GM19035 (cell line): ENCODE measurements around the gene TBC1D22A.

Experiments used
- ATAC-seq: cut with Tn5 transposase; IDR thresholded peaks from one replicate; pipeline ENCODE4 v1.9.1; 2021; ENCODE audit not compliant: unreplicated experiment

TBC1D22A gene

GRCh38 chr22:46922037-46922436, 159.6 kb downstream of the TBC1D22A start:
- ATAC-seq = no peak

GRCh38 chr22:46923394-46923793, 160.9 kb downstream of the TBC1D22A start:
- ATAC-seq = no peak

- no peak for ATAC-seq
These were observed 163.4 kb downstream of the TBC1D22A start for GRCh38 chr22:46925818-46926217.

- no peak for ATAC-seq
These were observed 166.7 kb downstream of the TBC1D22A start for GRCh38 chr22:46929046-46929709.

GRCh38 chr22:46929710-46930204, 167.3 kb downstream of the TBC1D22A start:
- ATAC-seq = no peak

GRCh38 chr22:46931414-46931813, 169.0 kb downstream of the TBC1D22A start:
- no peak for ATAC-seq

GRCh38 chr22:46931881-46932280, 169.4 kb downstream of the TBC1D22A start:
- no peak for ATAC-seq

- no peak for ATAC-seq
These were observed 170.8 kb downstream of the TBC1D22A start for GRCh38 chr22:46933040-46933930.

- no peak for ATAC-seq
These were observed 171.8 kb downstream of the TBC1D22A start for GRCh38 chr22:46934172-46934745.

GRCh38 chr22:46934746-46935491, 172.5 kb downstream of the TBC1D22A start:
- ATAC-seq = no peak

GRCh38 chr22:46935506-46936377, 173.3 kb downstream of the TBC1D22A start:
- ATAC-seq = no peak

GRCh38 chr22:46936378-46936903, 174.0 kb downstream of the TBC1D22A start:
- no peak for ATAC-seq

- ATAC-seq = no peak
These were observed 174.7 kb downstream of the TBC1D22A start for GRCh38 chr22:46937185-46937584.

- ATAC-seq = no peak
These were observed 175.5 kb downstream of the TBC1D22A start for GRCh38 chr22:46937939-46938338.

GRCh38 chr22:46941968-46942798, 179.7 kb downstream of the TBC1D22A start:
- no peak for ATAC-seq

- ATAC-seq = no peak
These were observed 180.6 kb downstream of the TBC1D22A start for GRCh38 chr22:46942799-46943785.

- no peak for ATAC-seq
These were observed 183.0 kb downstream of the TBC1D22A start for GRCh38 chr22:46945481-46945880.
